HCT116 (cell line): ENCODE measurements around the gene EYA4. TPM values are rescaled to one million over a fixed set of nuclear protein-coding genes. Genes with fewer than 3 reads are reported as not detected.

ENCODE experiments used
- ATAC-seq: fragments of 200-7000 bp; cut with Tn5 transposase; 2 replicates; pipeline ENCODE4 v1.9.1; 2020; ENCODE audit warnings: mild to moderate bottlenecking, moderate library complexity
- BruUV-seq: library from RNA; stranded (reverse); fragments of 400-500 nt; replicated peaks from 2 replicates; lab custom pipeline; 2021; lab: Mats Ljungman, UMichigan
- CTCF ChIA-PET: fragments of 300-600 bp; sonication (Branson Sonifier 250); formaldehyde crosslinking; loops from one replicate; lab custom pipeline; 2021; ENCODE audit warnings: antibody characterized with exemption; lab: Charles Lee
- POLR2A ChIA-PET: fragments of 300-600, 350-600 bp; sonication (Branson Sonifier 250); formaldehyde crosslinking; loops from one replicate; lab custom pipeline; 2021; ENCODE audit warnings: antibody characterized with exemption; lab: Charles Lee
- RAD21 ChIA-PET, 2 experiments: fragments of 300-600 bp; sonication (Branson Sonifier 250); formaldehyde crosslinking; loops; one replicate each; lab custom pipeline; 2023; ENCODE audit warnings: low total read pairs in 2 of 2; ENCODE audit not compliant: uncharacterized antibody in 2 of 2, unreplicated experiment in 2 of 2, low non-redundant PET in 1 of 2; lab: Charles Lee
- DNase-seq: peaks from one replicate; pipeline ENCODE4 v3.0.0-alpha.2; 2010; ENCODE audit warnings: low read depth, low spot score
- H2AFZ ChIP-seq: fragments of 200-600 bp; shearing (Covaris generic), sonication (generic); 2 replicates; pipeline ENCODE4 v1.6.1; 2017; ENCODE audit warnings: low read depth, mixed run types, mixed read lengths, antibody characterized with exemption, low read length; ENCODE audit not compliant: poor library complexity, severe bottlenecking
- H3K27ac ChIP-seq: 2 replicates; pipeline ENCODE4 v1.5.1; 2012; ENCODE audit warnings: low read depth, low read length
- H3K27me3 ChIP-seq: fragments of 200-600 bp; sonication (generic); 2 replicates; pipeline ENCODE4 v1.6.1; 2016; ENCODE audit warnings: mixed run types, low read length, mixed read lengths; ENCODE audit not compliant: insufficient read depth
- H3K36me3 ChIP-seq, 2 experiments: fragments of 200-500 bp in 1 of 2; fragments of 200-600 bp in 1 of 2; sonication (Bioruptor generic) in 1 of 2; sonication (generic) in 1 of 2; 2 replicates each; pipeline versions ENCODE4 v1.5.1 to v1.6.1; 2014 to 2016; ENCODE audit warnings: low read length in 2 of 2, inconsistent platforms in 1 of 2, mixed read lengths in 1 of 2, mixed run types in 1 of 2; ENCODE audit not compliant: insufficient read depth in 2 of 2, control insufficient read depth in 1 of 2
- H3K4me1 ChIP-seq, 2 experiments: fragments of 200-600 bp in 1 of 2; sonication (generic) in 1 of 2; 2 replicates each; pipeline versions ENCODE4 v1.5.1 to v1.6.1; 2012 to 2017; ENCODE audit warnings: low read length in 2 of 2, inconsistent platforms in 1 of 2, mild to moderate bottlenecking in 1 of 2, mixed read lengths in 1 of 2, mixed run types in 1 of 2, moderate library complexity in 1 of 2; ENCODE audit not compliant: insufficient read depth in 2 of 2, control insufficient read depth in 1 of 2
- H3K4me2 ChIP-seq: fragments of 200-600 bp; sonication (generic); 2 replicates; pipeline ENCODE4 v1.6.1; 2017; ENCODE audit warnings: mixed run types, low read length, mixed read lengths
- H3K4me3 ChIP-seq, 2 experiments: fragments of 200-600 bp in 1 of 2; sonication (generic) in 1 of 2; replicated peaks in 1 of 2; 2 replicates each; pipeline ENCODE4 v1.5.1; 2011 to 2016; ENCODE audit warnings: low read length in 2 of 2, control low read depth in 1 of 2, low read depth in 1 of 2, mild to moderate bottlenecking in 1 of 2, mixed read lengths in 1 of 2, mixed run types in 1 of 2
- H3K79me2 ChIP-seq: fragments of 200-600 bp; sonication (generic); 2 replicates; pipeline ENCODE4 v1.6.1; 2017; ENCODE audit warnings: mild to moderate bottlenecking, mixed run types, low read length, moderate library complexity, mixed read lengths; ENCODE audit not compliant: insufficient read depth
- H3K9ac ChIP-seq: fragments of 200-600 bp; sonication (generic); 2 replicates; pipeline ENCODE4 v1.6.1; 2016; ENCODE audit warnings: low read length, mixed read lengths
- H3K9me2 ChIP-seq: fragments of 200-600 bp; sonication (generic), shearing (Covaris generic); 2 replicates; pipeline ENCODE4 v1.6.1; 2017; ENCODE audit warnings: mixed run types, mild to moderate bottlenecking, moderate library complexity; ENCODE audit not compliant: insufficient read depth
- H3K9me3 ChIP-seq, 2 experiments: fragments of 200-500 bp in 1 of 2; fragments of 200-600 bp in 1 of 2; sonication (Bioruptor generic) in 1 of 2; sonication (generic) in 1 of 2; 2 replicates each; pipeline ENCODE4 v1.6.1; 2014 to 2017; ENCODE audit warnings: low read length in 2 of 2, mixed read lengths in 2 of 2, inconsistent platforms in 1 of 2, low read depth in 1 of 2, mild to moderate bottlenecking in 1 of 2, mixed run types in 1 of 2, moderate library complexity in 1 of 2; ENCODE audit not compliant: control insufficient read depth in 1 of 2, insufficient read depth in 1 of 2
- H4K20me1 ChIP-seq: fragments of 200-600 bp; sonication (generic), shearing (Covaris generic); 2 replicates; pipeline ENCODE4 v1.6.1; 2017; ENCODE audit warnings: mixed run types, mild to moderate bottlenecking, moderate library complexity; ENCODE audit not compliant: insufficient read depth
- CBX3 ChIP-seq: IDR thresholded peaks from 2 replicates; pipeline ENCODE4 v1.6.1; 2012; ENCODE audit warnings: low read depth
- CEBPB ChIP-seq: IDR thresholded peaks from 2 replicates; pipeline ENCODE4 v1.6.1; 2012; ENCODE audit warnings: low read depth
- EGR1 ChIP-seq: IDR thresholded peaks from 2 replicates; pipeline ENCODE4 v1.6.1; 2012; ENCODE audit warnings: low read depth
- ELF1 ChIP-seq: IDR thresholded peaks from 2 replicates; pipeline ENCODE4 v1.6.1; 2012; ENCODE audit warnings: low read depth, borderline replicate concordance
- EZH2 ChIP-seq: fragments of 200-600 bp; sonication (generic); IDR thresholded peaks from 2 replicates; pipeline ENCODE4 v1.6.1; 2017; ENCODE audit warnings: antibody characterized with exemption, mixed run types
- JUND ChIP-seq: IDR thresholded peaks from 2 replicates; pipeline ENCODE4 v1.6.1; 2012
- POLR2AphosphoS5 ChIP-seq: IDR thresholded peaks from 2 replicates; pipeline ENCODE4 v1.6.1; 2011; ENCODE audit warnings: mild to moderate bottlenecking, low read depth, low read length, moderate library complexity
- RAD21 ChIP-seq: IDR thresholded peaks from 2 replicates; pipeline ENCODE4 v1.6.1; 2012; ENCODE audit warnings: low read depth, mild to moderate bottlenecking
- SIN3A ChIP-seq: IDR thresholded peaks from 2 replicates; pipeline ENCODE4 v1.6.1; 2012; ENCODE audit warnings: low read depth
- SP1 ChIP-seq: IDR thresholded peaks from 2 replicates; pipeline ENCODE4 v1.6.1; 2012; ENCODE audit warnings: low read depth
- TCF7L2 ChIP-seq: IDR thresholded peaks from 2 replicates; pipeline ENCODE4 v1.7.0; 2011; ENCODE audit warnings: borderline replicate concordance, inconsistent platforms; ENCODE audit not compliant: insufficient read depth, insufficient read length; ENCODE audit errors: extremely low read depth
- YY1 ChIP-seq: IDR thresholded peaks from 2 replicates; pipeline ENCODE4 v1.6.1; 2011; ENCODE audit warnings: low read length, low read depth, moderate library complexity, mild to moderate bottlenecking; ENCODE audit not compliant: insufficient replicate concordance; ENCODE audit errors: extremely low read depth
- ZFX ChIP-seq: fragments of 450-650 bp; IDR thresholded peaks from 2 replicates; pipeline ENCODE4 v1.6.1; 2017
- intact Hi-C: fragments of 100-400 bp; cut with micrococcal nuclease; formaldehyde crosslinking; loops from 2 replicates; pipeline ENCODE4 v1.10.0; 2022
- total RNA-seq: library from RNA; stranded (reverse); gene quantifications from one replicate; pipeline ENCODE4 v1.2.1, GENCODE V29; 2021; ENCODE audit not compliant: unreplicated experiment
- TF ChIP-seq, protein P1 (sequence below): IDR thresholded peaks from 2 replicates; pipeline ENCODE4 v1.6.1; 2012

Gene EYA4
- total RNA-seq, 1 experiment from 2014 or later = not detected

DNA sequence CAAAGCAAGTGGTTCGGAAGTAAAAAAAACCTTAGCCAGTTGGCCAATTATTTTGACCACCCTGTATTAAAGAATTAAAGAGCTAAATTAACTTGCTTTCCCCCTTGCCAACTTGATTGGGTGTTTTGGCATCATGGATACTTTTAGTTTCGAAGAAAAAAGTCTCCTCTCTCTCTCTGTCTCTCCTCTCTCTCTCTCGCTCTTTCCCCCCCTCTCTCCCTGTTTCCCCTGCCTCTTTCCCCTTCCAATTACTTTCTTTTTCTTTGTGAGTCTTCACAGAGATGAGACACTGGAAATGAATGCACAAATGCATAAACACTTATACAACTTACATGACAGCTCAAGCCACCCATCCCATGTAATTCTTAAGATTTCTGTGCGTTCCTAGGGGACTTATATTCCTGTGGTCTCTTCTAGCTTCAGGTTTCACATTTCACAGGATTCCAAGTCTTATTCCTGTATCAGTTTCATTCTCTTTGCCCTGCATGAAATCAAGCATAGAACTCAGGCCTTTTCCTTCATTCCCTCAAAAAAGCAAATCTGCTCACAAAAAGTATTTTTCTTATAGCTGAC, 32.9 kb upstream of the EYA4 start:
- ChIA-PET RAD21 (no interaction called here), CTCF (no interaction called here)
- no peaks in the 10 kb centered on the region for H3K9me3 ChIP-seq
- H3K4me3 ChIP-seq = no peak overlapping the region
- no peak for ATAC-seq
- no peaks in the 10 kb centered on the region for H3K36me3 ChIP-seq
- H3K27ac ChIP-seq = no peak overlapping the region
- no peak overlapping the region for H3K4me2 ChIP-seq
- H3K27me3 ChIP-seq = no peaks in the 10 kb centered on the region; the same call in 1 of the 2 replicates
- TF ChIP-seq SIN3A (no peak), TCF7L2 (no peak), JUND (no peak), CEBPB (no peak), ZFX (no peak), CBX3 (no peak), ELF1 (no peak), SP1 (no peak), YY1 (no peak), EGR1 (no peak), EZH2 (no peak), RAD21 (no peak)
- TF ChIP-seq, protein P1, sequence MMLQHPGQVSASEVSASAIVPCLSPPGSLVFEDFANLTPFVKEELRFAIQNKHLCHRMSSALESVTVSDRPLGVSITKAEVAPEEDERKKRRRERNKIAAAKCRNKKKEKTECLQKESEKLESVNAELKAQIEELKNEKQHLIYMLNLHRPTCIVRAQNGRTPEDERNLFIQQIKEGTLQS = no peak
- TF ChIP-seq, all 23 proteins: peak for 0
- POLR2A ChIA-PET = no interaction called here
- BruUV-seq = no TSS peak
- no peak for DNase-seq
- Histone ChIP-seq H3K9me2 (no peaks in the 10 kb centered on the region), H3K79me2 (no peaks in the 10 kb centered on the region), H2AFZ (no peak overlapping the region), H3K4me1 (no peaks in the 10 kb centered on the region), H4K20me1 (no peaks in the 10 kb centered on the region), H3K9ac (no peak overlapping the region)
- intact Hi-C loops = no loop called here

DNA sequence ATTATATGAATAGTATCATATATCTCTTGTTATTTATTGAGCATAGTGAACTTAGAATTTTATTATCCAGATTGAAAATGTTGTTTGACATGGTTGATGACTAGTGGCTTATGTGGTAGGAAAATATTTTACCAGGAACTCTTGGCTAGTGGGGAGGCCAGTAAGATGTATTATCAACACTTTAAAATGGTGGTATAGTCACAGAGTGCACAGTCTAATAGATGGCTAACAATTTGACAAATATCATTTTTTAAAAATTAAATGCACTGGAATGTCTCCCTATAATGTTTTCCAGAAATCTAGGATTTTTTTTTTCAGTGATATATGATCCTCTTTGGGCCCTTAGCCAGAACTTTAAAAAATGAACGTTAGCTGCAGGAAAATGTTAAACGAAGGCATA, 26.9 kb upstream of the EYA4 start:
- TF ChIP-seq EGR1 = no peak
- TF ChIP-seq JUND = no peak
- no peak for TF ChIP-seq SP1
- TF ChIP-seq ELF1 = no peak
- TF ChIP-seq EZH2 = no peak
- TF ChIP-seq POLR2AphosphoS5 = no peak
- RAD21 ChIA-PET = no interaction called here
- no TSS peak for BruUV-seq

More for the DNA sequence above, 26.9 kb upstream of the EYA4 start:
- no peaks in the 10 kb centered on the region for H4K20me1 ChIP-seq
- H3K4me3 ChIP-seq = no peak overlapping the region
- POLR2A ChIA-PET = no interaction called here
- H3K36me3 ChIP-seq = no peaks in the 10 kb centered on the region
- H3K27me3 ChIP-seq = no peaks in the 10 kb centered on the region
- no peaks in the 10 kb centered on the region for H3K4me1 ChIP-seq
- H3K4me2 ChIP-seq = no peak overlapping the region
- H3K27ac ChIP-seq = no peak overlapping the region
- H3K9me2 ChIP-seq = no peaks in the 10 kb centered on the region
- CTCF ChIA-PET = no interaction called here
- no peaks in the 10 kb centered on the region for H3K9me3 ChIP-seq
- DNase-seq (no peak), ATAC-seq (no peak)
- intact Hi-C loops = no loop called here
- no peak overlapping the region for H2AFZ ChIP-seq
- no peak overlapping the region for H3K9ac ChIP-seq
- H3K79me2 ChIP-seq = no peaks in the 10 kb centered on the region
